Kidney (tissue), 22 donors: ENCODE results near the gene CCDC137. TPM values are rescaled to one million over a fixed set of nuclear protein-coding genes. Genes with fewer than 3 reads are reported as not detected.
"Not testable (repeated sequence)": the region's sequence is repeated elsewhere in the genome, so short reads cannot be mapped to it uniquely, and the experiment has no call there.

ENCODE experiments used
- DNase-seq, 5 donors: peaks; one replicate each; pipeline ENCODE4 v3.0.0-alpha.2; 2013 to 2020
- FAIRE-seq: peaks from 2 replicates; lab custom pipeline; 2012; peaks lifted over from hg19 to GRCh38; lab: Jason Lieb, UNC
- H3K27ac ChIP-seq, 2 donors: one replicate each; pipeline ENCODE4 v1.7.0; 2013; ENCODE audit warnings: low read depth in 2 of 2, low read length in 2 of 2, inconsistent platforms in 1 of 2
- H3K27me3 ChIP-seq: one replicate; pipeline ENCODE4 v1.7.1; 2013; ENCODE audit warnings: low read length, inconsistent platforms; ENCODE audit not compliant: control insufficient read depth, insufficient read depth
- H3K36me3 ChIP-seq, 3 donors: one replicate each; pipeline versions ENCODE4 v1.7.0 to v1.7.1; 2013; ENCODE audit warnings: low read length in 3 of 3, control low read depth in 1 of 3, inconsistent platforms in 1 of 3; ENCODE audit not compliant: insufficient read depth in 3 of 3, control insufficient read depth in 2 of 3
- H3K4me1 ChIP-seq, 3 donors: one replicate each; pipeline versions ENCODE4 v1.7.0 to v1.7.1; 2013; ENCODE audit warnings: low read length in 3 of 3, inconsistent platforms in 1 of 3, low read depth in 1 of 3; ENCODE audit not compliant: control insufficient read depth in 2 of 3, insufficient read depth in 2 of 3
- H3K4me3 ChIP-seq, 3 donors: one replicate each; pipeline versions ENCODE4 v1.7.0 to v1.8.1; 2013; ENCODE audit warnings: low read length in 3 of 3, control low read depth in 1 of 3, inconsistent platforms in 1 of 3
- H3K9ac ChIP-seq, 3 donors: one replicate each; pipeline versions ENCODE4 v1.7.0 to v1.7.1; 2013; ENCODE audit warnings: low read length in 3 of 3, control low read depth in 1 of 3, inconsistent platforms in 1 of 3
- H3K9me3 ChIP-seq, 3 donors: one replicate each; pipeline versions ENCODE4 v1.7.0 to v1.7.1; 2013; ENCODE audit warnings: low read length in 3 of 3, control low read depth in 1 of 3, inconsistent platforms in 1 of 3; ENCODE audit not compliant: control insufficient read depth in 2 of 3, insufficient read depth in 1 of 3
- intact Hi-C: fragments of 100-400 bp; cut with DNase I; formaldehyde crosslinking; loops from one replicate; pipeline ENCODE4 v1.11.1; 2022
- long read RNA-seq, 10 donors: library from polyadenylated mRNA in 1 of 10; unstranded in 1 of 10; transcript quantifications; one replicate each; pipeline ENCODE4 v2.0.0 and lab custom pipeline, GENCODE V29; 2021 to 2026
- polyA plus RNA-seq: library from polyadenylated mRNA; stranded (reverse); fragments of 350-450 nt; fragmentation: Illumina TruSeq; extraction: RNeasy Lipid Tissue Mini Kit (QIAGEN cat#74804); gene quantifications from one replicate; pipeline ENCODE4 v1.2.3, GENCODE V29; 2014; ENCODE audit warnings: low read depth, low replicate concordance; ENCODE audit not compliant: insufficient read depth
- total RNA-seq: library from RNA; stranded (reverse); fragmentation: NEBNext Ultra II Directional; extraction: Animal tissue kit (Norgen Biotek cat#: 25700); gene quantifications from one replicate; pipeline ENCODE4 v1.2.1, GENCODE V29; 2021
- TF ChIP-seq, protein P1 (sequence below): IDR thresholded peaks from 3 replicates; pipeline ENCODE4 v1.5.1; 2012; ENCODE audit warnings: mild to moderate bottlenecking, moderate library complexity, borderline replicate concordance; ENCODE audit not compliant: insufficient read depth; ENCODE audit errors: extremely low read depth
- donor health status: control.
- donor health status: control.
- donor health status: control.
- donor health status: control.
- donor health status: control.
- donor health status: DM: yes; HTN: yes; CAD: no.
- donor health status: Normal renal cell carcinoma (clear cell type).

The CCDC137 gene, protein sequence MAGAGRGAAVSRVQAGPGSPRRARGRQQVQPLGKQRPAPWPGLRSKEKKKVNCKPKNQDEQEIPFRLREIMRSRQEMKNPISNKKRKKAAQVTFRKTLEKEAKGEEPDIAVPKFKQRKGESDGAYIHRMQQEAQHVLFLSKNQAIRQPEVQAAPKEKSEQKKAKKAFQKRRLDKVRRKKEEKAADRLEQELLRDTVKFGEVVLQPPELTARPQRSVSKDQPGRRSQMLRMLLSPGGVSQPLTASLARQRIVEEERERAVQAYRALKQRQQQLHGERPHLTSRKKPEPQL
- total RNA-seq (18.8 TPM), polyA plus RNA-seq (14.7 TPM)
- long read RNA-seq, donor 1, transcript CCDC137-201 (6 exons, 2,468 nt), result major isoform, 5 of 12 reads
- long read RNA-seq, donor 1, partial matches to known transcripts, result 7 of 12 reads
- long read RNA-seq, donor 1, other reads (novel, unspliced or antisense), result 0 of 12 reads
- long read RNA-seq, donor 2, partial matches to known transcripts, result 0 of 2 reads
- long read RNA-seq, donor 2, other reads (novel, unspliced or antisense), result 0 of 2 reads
- long read RNA-seq, donor 3, partial matches to known transcripts, result 43 of 57 reads
- long read RNA-seq, donor 3, other reads (novel, unspliced or antisense), result 12 of 57 reads
- long read RNA-seq, donor 4, transcript CCDC137-201 (6 exons, 2,468 nt), result major isoform, 7 of 14 reads
- long read RNA-seq, donor 4, partial matches to known transcripts, result 0 of 14 reads
- long read RNA-seq, donor 4, other reads (novel, unspliced or antisense), result 7 of 14 reads
- long read RNA-seq, donor 5, result 0 reads
- long read RNA-seq, donor 6, partial matches to known transcripts, result 0 of 1 reads
- long read RNA-seq, donor 6, other reads (novel, unspliced or antisense), result 0 of 1 reads
- long read RNA-seq, donor 7, transcript CCDC137-201 (6 exons, 2,468 nt), result major isoform, 29 of 41 reads
- long read RNA-seq, donor 7, partial matches to known transcripts, result 3 of 41 reads
- long read RNA-seq, donor 7, other reads (novel, unspliced or antisense), result 8 of 41 reads
- long read RNA-seq, donor 8, partial matches to known transcripts, result 45 of 98 reads
- long read RNA-seq, donor 8, other reads (novel, unspliced or antisense), result 50 of 98 reads
- long read RNA-seq, donor 9, partial matches to known transcripts, result 6 of 6 reads
- long read RNA-seq, donor 9, other reads (novel, unspliced or antisense), result 0 of 6 reads
- long read RNA-seq, donor 10, partial matches to known transcripts, result 0 of 3 reads
- long read RNA-seq, donor 10, other reads (novel, unspliced or antisense), result 0 of 3 reads

GRCh38 chr17:81666342-81667191, at the start of gene CCDC137, which contains the start of gene OXLD1:
CCDC137 (plus strand) TSS chr17:81666737; CDS start chr17:81666767, 30 bp downstream.
OXLD1 (minus strand) TSS chr17:81666605; CDS start chr17:81666577, 28 bp downstream.
- Histone ChIP-seq H3K4me1 (peaks cover 0 to 18% (median 0%) of the 10 kb centered on the region in 3 donors), H3K9me3 (no peaks in the 10 kb centered on the region), H3K27ac (peak within 1 kb of the TSS; percentile 58 to 61), H3K27me3 (no peaks in the 10 kb centered on the region), H3K36me3 (peaks cover 0 to 14% (median 3%) of the 10 kb centered on the region in 3 donors), H3K9ac (peak within 1 kb of the TSS; percentile 32 to 79 (median 57)), H3K4me3 (peak within 1 kb of the TSS; percentile 78 to 83 (median 80))
- DNase-seq, result peak; percentile 97 to 99 (median 98)
- TF ChIP-seq, protein P1, sequence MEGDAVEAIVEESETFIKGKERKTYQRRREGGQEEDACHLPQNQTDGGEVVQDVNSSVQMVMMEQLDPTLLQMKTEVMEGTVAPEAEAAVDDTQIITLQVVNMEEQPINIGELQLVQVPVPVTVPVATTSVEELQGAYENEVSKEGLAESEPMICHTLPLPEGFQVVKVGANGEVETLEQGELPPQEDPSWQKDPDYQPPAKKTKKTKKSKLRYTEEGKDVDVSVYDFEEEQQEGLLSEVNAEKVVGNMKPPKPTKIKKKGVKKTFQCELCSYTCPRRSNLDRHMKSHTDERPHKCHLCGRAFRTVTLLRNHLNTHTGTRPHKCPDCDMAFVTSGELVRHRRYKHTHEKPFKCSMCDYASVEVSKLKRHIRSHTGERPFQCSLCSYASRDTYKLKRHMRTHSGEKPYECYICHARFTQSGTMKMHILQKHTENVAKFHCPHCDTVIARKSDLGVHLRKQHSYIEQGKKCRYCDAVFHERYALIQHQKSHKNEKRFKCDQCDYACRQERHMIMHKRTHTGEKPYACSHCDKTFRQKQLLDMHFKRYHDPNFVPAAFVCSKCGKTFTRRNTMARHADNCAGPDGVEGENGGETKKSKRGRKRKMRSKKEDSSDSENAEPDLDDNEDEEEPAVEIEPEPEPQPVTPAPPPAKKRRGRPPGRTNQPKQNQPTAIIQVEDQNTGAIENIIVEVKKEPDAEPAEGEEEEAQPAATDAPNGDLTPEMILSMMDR, result no peak
- intact Hi-C loops, result no loop called here
- no peak for FAIRE-seq

DNA sequence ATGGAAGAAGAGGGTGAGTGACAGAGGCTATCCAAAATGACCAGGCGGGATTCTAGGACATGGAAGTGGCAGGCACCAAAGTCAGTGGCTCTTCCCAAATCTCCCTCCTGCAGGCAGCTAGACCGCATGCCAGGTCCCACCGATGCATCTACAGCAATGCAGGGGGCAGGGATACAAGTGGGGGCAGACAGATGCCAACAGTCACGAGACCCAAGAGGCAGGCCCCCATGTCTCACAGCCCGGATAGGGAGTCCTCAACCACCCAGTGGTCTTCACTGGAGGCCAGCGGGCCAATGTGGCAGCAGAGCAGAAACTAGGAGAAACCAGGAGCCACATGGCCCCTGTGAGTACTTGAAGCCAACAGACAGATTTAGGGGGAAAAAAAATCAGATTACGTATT, 49.7 kb upstream of the CCDC137 start:
- no peak for FAIRE-seq
- H3K4me3 ChIP-seq, result no peak overlapping the region
- intact Hi-C loops, result no loop called here
- no peaks in the 10 kb centered on the region for H3K27me3 ChIP-seq
- peaks cover 0 to 16% (median 8%) of the 10 kb centered on the region in 3 donors for H3K4me1 ChIP-seq
- no peak overlapping the region for H3K9ac ChIP-seq
- TF ChIP-seq, protein P1, result no peak
- no peak overlapping the region for H3K27ac ChIP-seq
- peak in 1 of 5 donors; percentile 46 for DNase-seq
- peaks cover 4 to 46% (median 19%) of the 10 kb centered on the region in 3 donors for H3K36me3 ChIP-seq
- H3K9me3 ChIP-seq, result no peaks in the 10 kb centered on the region

- H3K4me3 ChIP-seq, H3K27ac ChIP-seq, FAIRE-seq, H3K27me3 ChIP-seq, intact Hi-C loops, H3K9ac ChIP-seq, H3K9me3 ChIP-seq: not testable (repeated sequence)
- Histone ChIP-seq H3K36me3 (peaks cover 9 to 37% (median 14%) of the 10 kb centered on the region in 3 donors), H3K4me1 (peaks cover 0 to 16% (median 8%) of the 10 kb centered on the region in 3 donors)
- peak in 1 of 5 donors; percentile 34 for DNase-seq
Measured at GRCh38 chr17:81618307-81618706, 48.2 kb upstream of the CCDC137 start.
